ENCODE results near the gene TSC22D4.

- TF ChIP-seq CTCF (conservative IDR thresholded peaks at IDR 0.05 in 1 of 2, IDR thresholded peaks at IDR 0.05 in 1 of 2; ENCODE audit: extremely low read depth in 1 of 2, insufficient read depth in 1 of 2, low read depth in 1 of 2, low read length in 2 of 2): no peak
- TF ChIP-seq EZH2 (IDR thresholded peaks at IDR 0.05; ENCODE audit: borderline replicate concordance, low read length): no peak
Measured at GRCh38 chr7:100427762-100428198, 51.2 kb downstream of the TSC22D4 start.

All from mammary epithelial cell (primary cell).